B cell (primary cell): ENCODE data around the gene TAF11L13.

Experiments
- EZH2 ChIP-seq: IDR thresholded peaks from 2 replicates; pipeline ENCODE4 v1.6.1; 2012; ENCODE audit warnings: borderline replicate concordance, low read depth, mild to moderate bottlenecking, moderate library complexity, low read length; ENCODE audit not compliant: insufficient read depth, poor library complexity, severe bottlenecking
- TF ChIP-seq, protein P1 (sequence below): fragments of 200-600 bp; IDR thresholded peaks from one replicate; pipeline ENCODE4 v1.8.0; 2022; ENCODE audit warnings: antibody characterized with exemption, mild to moderate bottlenecking

DNA sequence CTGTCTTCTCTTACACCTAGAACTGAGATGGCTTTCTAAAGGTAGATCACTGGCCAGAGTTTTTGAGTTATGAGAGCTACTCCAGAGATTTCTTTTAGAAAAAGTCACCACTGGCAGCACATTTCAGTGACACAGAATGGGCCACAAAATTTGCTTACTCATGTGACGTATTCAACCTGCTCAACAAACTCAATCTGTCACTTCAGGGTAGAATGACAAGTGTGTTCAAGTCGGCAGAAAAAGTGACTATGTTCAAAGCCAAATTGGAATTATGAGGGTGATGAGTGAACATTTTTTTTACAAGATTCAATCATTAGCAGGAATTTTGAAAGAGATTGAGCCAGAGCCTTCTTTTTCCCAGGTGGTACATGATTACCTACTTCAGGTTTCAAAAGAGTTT, 48.8 kb downstream of the TAF11L13 start:
- TF ChIP-seq, protein P1, sequence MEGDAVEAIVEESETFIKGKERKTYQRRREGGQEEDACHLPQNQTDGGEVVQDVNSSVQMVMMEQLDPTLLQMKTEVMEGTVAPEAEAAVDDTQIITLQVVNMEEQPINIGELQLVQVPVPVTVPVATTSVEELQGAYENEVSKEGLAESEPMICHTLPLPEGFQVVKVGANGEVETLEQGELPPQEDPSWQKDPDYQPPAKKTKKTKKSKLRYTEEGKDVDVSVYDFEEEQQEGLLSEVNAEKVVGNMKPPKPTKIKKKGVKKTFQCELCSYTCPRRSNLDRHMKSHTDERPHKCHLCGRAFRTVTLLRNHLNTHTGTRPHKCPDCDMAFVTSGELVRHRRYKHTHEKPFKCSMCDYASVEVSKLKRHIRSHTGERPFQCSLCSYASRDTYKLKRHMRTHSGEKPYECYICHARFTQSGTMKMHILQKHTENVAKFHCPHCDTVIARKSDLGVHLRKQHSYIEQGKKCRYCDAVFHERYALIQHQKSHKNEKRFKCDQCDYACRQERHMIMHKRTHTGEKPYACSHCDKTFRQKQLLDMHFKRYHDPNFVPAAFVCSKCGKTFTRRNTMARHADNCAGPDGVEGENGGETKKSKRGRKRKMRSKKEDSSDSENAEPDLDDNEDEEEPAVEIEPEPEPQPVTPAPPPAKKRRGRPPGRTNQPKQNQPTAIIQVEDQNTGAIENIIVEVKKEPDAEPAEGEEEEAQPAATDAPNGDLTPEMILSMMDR, result no peak
- no peak for TF ChIP-seq EZH2
